Measurements from ENCODE around the gene COA8. TPM values are rescaled to one million over a fixed set of nuclear protein-coding genes. Genes with fewer than 3 reads are reported as not detected.
A peak's percentile ranks its signal among the peaks of the same experiment; 100 is the strongest.
"Not testable (repeated sequence)": the region's sequence is repeated elsewhere in the genome, so short reads cannot be mapped to it uniquely, and the experiment has no call there.

COA8 gene
- total RNA-seq, 1 donor from 2014 or later: 24.0 TPM

GRCh38 chr14:103525430-103526246 is 37.1 kb upstream of the COA8 start:
- not testable (repeated sequence) for DNase-seq (ENCODE audit: low read depth in 2 of 2)

- DNase-seq (ENCODE audit: low read depth in 2 of 2): no peak
Observed at GRCh38 chr14:103526247-103526913, 36.4 kb upstream of the COA8 start.

GRCh38 chr14:103526914-103527248 is 35.9 kb upstream of the COA8 start:
- no peak for DNase-seq (ENCODE audit: low read depth in 2 of 2)

GRCh38 chr14:103527408-103528145 is 35.2 kb upstream of the COA8 start:
- DNase-seq (ENCODE audit: low read depth in 2 of 2): no peak

- DNase-seq (ENCODE audit: low read depth in 2 of 2): no peak
Observed at GRCh38 chr14:103528146-103528586, 34.6 kb upstream of the COA8 start.

GRCh38 chr14:103528587-103529382 is 34.0 kb upstream of the COA8 start, which contains the start of gene TRMT61A:
Gene TRMT61A, plus strand, starts transcription at chr14:103529196. Its CDS starts 783 bp downstream, at chr14:103529979.
- DNase-seq (ENCODE audit: low read depth in 2 of 2): peak; percentile 22 to 67

- DNase-seq (ENCODE audit: low read depth in 2 of 2): no peak
Observed at GRCh38 chr14:103529383-103530365, 33.1 kb upstream of the COA8 start.

- DNase-seq (ENCODE audit: low read depth in 2 of 2): peak in 1 of 2 donors; percentile 47
Observed at GRCh38 chr14:103530390-103530789, 32.4 kb upstream of the COA8 start.

GRCh38 chr14:103530831-103531230 is 31.9 kb upstream of the COA8 start:
- DNase-seq (ENCODE audit: low read depth in 2 of 2): no peak

GRCh38 chr14:103531421-103532215 is 31.1 kb upstream of the COA8 start:
- DNase-seq (ENCODE audit: low read depth in 2 of 2): no peak

- DNase-seq (ENCODE audit: low read depth in 2 of 2): no peak
Observed at GRCh38 chr14:103532216-103533136, 30.3 kb upstream of the COA8 start.

GRCh38 chr14:103533137-103533998 is 29.4 kb upstream of the COA8 start:
- DNase-seq (ENCODE audit: low read depth in 2 of 2): no peak

- no peak for DNase-seq (ENCODE audit: low read depth in 2 of 2)
Observed at GRCh38 chr14:103533999-103534575, 28.7 kb upstream of the COA8 start.

GRCh38 chr14:103534576-103535061 is 28.1 kb upstream of the COA8 start:
- DNase-seq (ENCODE audit: low read depth in 2 of 2): no peak

- no peak for DNase-seq (ENCODE audit: low read depth in 2 of 2)
Observed at GRCh38 chr14:103535081-103535890, 27.5 kb upstream of the COA8 start.
